Activated naive CD8-positive, alpha-beta T cell treated with anti-CD3 and anti-CD28 coated beads, Interleukin-2, amount 50 U/mL, for 24 hours (primary cell): Measurements from ENCODE around the gene IL23R.
A peak's percentile ranks its signal among the peaks of the same experiment; 100 is the strongest.
"Not testable (repeated sequence)": the region's sequence is repeated elsewhere in the genome, so short reads cannot be mapped to it uniquely, and the experiment has no call there.

Source experiments
- ATAC-seq: fragments of 150-1000 bp; cut with Tn5 transposase; one replicate; pipeline ENCODE4 v1.10.0; 2021
- DNase-seq: peaks from one replicate; pipeline ENCODE4 v3.0.0; 2021
- H3K27ac Mint-ChIP-seq: one replicate; pipeline ENCODE4 v1.8.0; 2021; ENCODE audit warnings: mild to moderate bottlenecking, mixed read lengths
- H3K27me3 Mint-ChIP-seq: one replicate; pipeline ENCODE4 v1.8.0; 2021; ENCODE audit warnings: mixed read lengths
- H3K36me3 Mint-ChIP-seq: one replicate; pipeline ENCODE4 v1.8.0; 2021; ENCODE audit warnings: low read depth, mixed read lengths
- H3K4me1 Mint-ChIP-seq: one replicate; pipeline ENCODE4 v1.8.0; 2021; ENCODE audit warnings: mixed read lengths
- H3K4me3 Mint-ChIP-seq: one replicate; pipeline ENCODE4 v1.8.0; 2021; ENCODE audit warnings: mild to moderate bottlenecking, moderate library complexity, mixed read lengths
- H3K9me3 Mint-ChIP-seq: one replicate; pipeline ENCODE4 v1.8.0; 2021; ENCODE audit warnings: mixed read lengths

The IL23R gene

GRCh38 chr1:67142931-67143330 is 23.3 kb upstream of the IL23R start:
- H3K36me3 Mint-ChIP-seq, result no peaks in the 10 kb centered on the region
- peak overlapping the region; percentile 44 for H3K27ac Mint-ChIP-seq
- ATAC-seq (peak; percentile 72), DNase-seq (no peak)
- H3K4me3 Mint-ChIP-seq, result no peak overlapping the region
- peaks cover 33% of the 10 kb centered on the region for H3K4me1 Mint-ChIP-seq
- no peaks in the 10 kb centered on the region for H3K27me3 Mint-ChIP-seq
- no peaks in the 10 kb centered on the region for H3K9me3 Mint-ChIP-seq

GRCh38 chr1:67143966-67144365 is 22.3 kb upstream of the IL23R start:
- Mint-ChIP-seq H3K4me1 (peaks cover 38% of the 10 kb centered on the region), H3K27ac (no peak overlapping the region), H3K27me3 (no peaks in the 10 kb centered on the region), H3K9me3 (no peaks in the 10 kb centered on the region), H3K36me3 (no peaks in the 10 kb centered on the region), H3K4me3 (no peak overlapping the region)
- no peak for DNase-seq
- ATAC-seq, result no peak

GRCh38 chr1:67144696-67145095 is 21.6 kb upstream of the IL23R start:
- Mint-ChIP-seq H3K4me3 (no peak overlapping the region), H3K27me3 (no peaks in the 10 kb centered on the region), H3K36me3 (no peaks in the 10 kb centered on the region), H3K9me3 (no peaks in the 10 kb centered on the region), H3K27ac (no peak overlapping the region), H3K4me1 (peaks cover 44% of the 10 kb centered on the region)
- ATAC-seq, result no peak
- no peak for DNase-seq

GRCh38 chr1:67146101-67146500 is 20.2 kb upstream of the IL23R start:
- Mint-ChIP-seq H3K4me3 (no peak overlapping the region), H3K4me1 (peaks cover 50% of the 10 kb centered on the region), H3K27me3 (peaks cover 6% of the 10 kb centered on the region), H3K36me3 (no peaks in the 10 kb centered on the region), H3K9me3 (no peaks in the 10 kb centered on the region), H3K27ac (no peak overlapping the region)
- DNase-seq, result no peak
- no peak for ATAC-seq

- Mint-ChIP-seq H3K4me3 (no peak overlapping the region), H3K9me3 (no peaks in the 10 kb centered on the region), H3K27ac (no peak overlapping the region), H3K4me1 (peaks cover 54% of the 10 kb centered on the region), H3K27me3 (peaks cover 8% of the 10 kb centered on the region), H3K36me3 (no peaks in the 10 kb centered on the region)
- no peak for ATAC-seq
- DNase-seq, result no peak
Observed at GRCh38 chr1:67146539-67146938, 19.7 kb upstream of the IL23R start.

- peaks cover 16% of the 10 kb centered on the region for H3K27me3 Mint-ChIP-seq
- not testable (repeated sequence) for H3K9me3 Mint-ChIP-seq, ATAC-seq, DNase-seq, H3K36me3 Mint-ChIP-seq, H3K27ac Mint-ChIP-seq, H3K4me3 Mint-ChIP-seq
- peaks cover 47% of the 10 kb centered on the region for H3K4me1 Mint-ChIP-seq
Observed at GRCh38 chr1:67147973-67148372, 18.3 kb upstream of the IL23R start.

GRCh38 chr1:67148516-67149178 is 17.6 kb upstream of the IL23R start:
- Mint-ChIP-seq H3K27me3 (peaks cover 21% of the 10 kb centered on the region), H3K4me1 (peaks cover 40% of the 10 kb centered on the region), H3K9me3 (no peaks in the 10 kb centered on the region), H3K4me3 (no peak overlapping the region), H3K27ac (no peak overlapping the region), H3K36me3 (no peaks in the 10 kb centered on the region)
- DNase-seq, result no peak
- ATAC-seq, result peak; percentile 37

GRCh38 chr1:67149179-67149770 is 17.0 kb upstream of the IL23R start:
- Mint-ChIP-seq H3K4me1 (peaks cover 35% of the 10 kb centered on the region), H3K27ac (no peak overlapping the region), H3K27me3 (peaks cover 25% of the 10 kb centered on the region), H3K36me3 (no peaks in the 10 kb centered on the region), H3K9me3 (no peaks in the 10 kb centered on the region), H3K4me3 (no peak overlapping the region)
- peak; percentile 54 for DNase-seq
- ATAC-seq, result peak; percentile 88

GRCh38 chr1:67150931-67151330 is 15.3 kb upstream of the IL23R start:
- Mint-ChIP-seq H3K4me3 (no peak overlapping the region), H3K27ac (no peak overlapping the region), H3K9me3 (no peaks in the 10 kb centered on the region), H3K36me3 (no peaks in the 10 kb centered on the region), H3K4me1 (peaks cover 30% of the 10 kb centered on the region), H3K27me3 (peaks cover 25% of the 10 kb centered on the region)
- ATAC-seq (no peak), DNase-seq (no peak)

- ATAC-seq, result no peak
- Mint-ChIP-seq H3K27me3 (peaks cover 11% of the 10 kb centered on the region), H3K4me1 (peaks cover 36% of the 10 kb centered on the region), H3K36me3 (peaks cover 3% of the 10 kb centered on the region), H3K4me3 (no peak overlapping the region), H3K9me3 (no peaks in the 10 kb centered on the region), H3K27ac (peak overlapping the region; percentile 71)
- no peak for DNase-seq
Observed at GRCh38 chr1:67158401-67158800, 7.9 kb upstream of the IL23R start.

- DNase-seq (no peak), ATAC-seq (peak; percentile 88)
- no peaks in the 10 kb centered on the region for H3K9me3 Mint-ChIP-seq
- H3K27ac Mint-ChIP-seq, result peak overlapping the region; percentile 79
- peaks cover 6% of the 10 kb centered on the region for H3K27me3 Mint-ChIP-seq
- no peak overlapping the region for H3K4me3 Mint-ChIP-seq
- peaks cover 3% of the 10 kb centered on the region for H3K36me3 Mint-ChIP-seq
- H3K4me1 Mint-ChIP-seq, result peaks cover 44% of the 10 kb centered on the region
Observed at GRCh38 chr1:67159233-67159632, 7.0 kb upstream of the IL23R start.

GRCh38 chr1:67162954-67163353 is 3.3 kb upstream of the IL23R start:
- H3K27ac Mint-ChIP-seq, result peak overlapping the region; percentile 85
- H3K4me1 Mint-ChIP-seq, result peaks cover 69% of the 10 kb centered on the region
- no peaks in the 10 kb centered on the region for H3K36me3 Mint-ChIP-seq
- H3K9me3 Mint-ChIP-seq, result peaks cover 8% of the 10 kb centered on the region
- H3K4me3 Mint-ChIP-seq, result peak overlapping the region; percentile 60
- ATAC-seq (peak; percentile 78), DNase-seq (peak; percentile 36)
- no peaks in the 10 kb centered on the region for H3K27me3 Mint-ChIP-seq

GRCh38 chr1:67165468-67166041 is 699 bp upstream of the IL23R start:
- peaks cover 3% of the 10 kb centered on the region for H3K36me3 Mint-ChIP-seq
- peaks cover 8% of the 10 kb centered on the region for H3K9me3 Mint-ChIP-seq
- ATAC-seq (no peak), DNase-seq (no peak)
- no peaks in the 10 kb centered on the region for H3K27me3 Mint-ChIP-seq
- peak overlapping the region; percentile 87 for H3K27ac Mint-ChIP-seq
- no peak overlapping the region for H3K4me3 Mint-ChIP-seq
- H3K4me1 Mint-ChIP-seq, result peaks cover 72% of the 10 kb centered on the region

- Mint-ChIP-seq H3K36me3 (peaks cover 3% of the 10 kb centered on the region), H3K4me3 (peak overlapping the region; percentile 26), H3K4me1 (peaks cover 84% of the 10 kb centered on the region), H3K27ac (no peak overlapping the region), H3K27me3 (no peaks in the 10 kb centered on the region), H3K9me3 (peaks cover 8% of the 10 kb centered on the region)
- ATAC-seq (no peak), DNase-seq (no peak)
Observed at GRCh38 chr1:67169496-67169895, 3.2 kb downstream of the IL23R start.

GRCh38 chr1:67169932-67170331 is 3.7 kb downstream of the IL23R start:
- Mint-ChIP-seq H3K9me3 (peaks cover 10% of the 10 kb centered on the region), H3K27ac (no peak overlapping the region), H3K4me1 (peaks cover 85% of the 10 kb centered on the region), H3K27me3 (no peaks in the 10 kb centered on the region), H3K4me3 (peak overlapping the region; percentile 26), H3K36me3 (peaks cover 6% of the 10 kb centered on the region)
- DNase-seq, result no peak
- no peak for ATAC-seq
